ENCODE measurements around the gene FAIM.

DNA sequence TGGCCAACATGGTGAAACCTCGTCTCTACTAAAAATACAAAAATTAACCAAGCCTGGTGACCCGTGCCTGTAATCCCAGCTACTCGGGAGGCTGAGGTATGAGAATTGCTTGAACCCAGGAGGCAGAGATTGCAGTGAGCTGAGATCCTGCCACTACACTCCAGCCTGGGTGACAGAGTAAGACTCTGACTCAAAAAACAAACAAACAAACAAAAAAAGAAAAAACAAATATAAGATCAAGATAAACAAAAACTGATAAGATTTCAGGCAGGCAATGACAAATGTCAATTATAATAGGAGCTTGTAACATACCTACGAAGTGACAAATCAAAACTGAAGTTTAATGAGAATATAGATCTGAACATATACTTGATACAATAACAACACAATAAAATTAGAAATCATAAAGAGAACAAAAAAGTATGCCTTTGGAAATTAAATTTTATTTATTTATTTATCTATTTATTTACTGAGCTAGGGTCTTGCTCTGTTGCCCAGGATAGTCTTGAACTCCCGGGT, 70.4 kb downstream of the FAIM start:
- no peak for TF ChIP-seq ETV6 (CRISPR knock-in tag; IDR thresholded peaks at IDR 0.05)
- TF ChIP-seq, protein P1, sequence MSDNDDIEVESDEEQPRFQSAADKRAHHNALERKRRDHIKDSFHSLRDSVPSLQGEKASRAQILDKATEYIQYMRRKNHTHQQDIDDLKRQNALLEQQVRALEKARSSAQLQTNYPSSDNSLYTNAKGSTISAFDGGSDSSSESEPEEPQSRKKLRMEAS (CRISPR knock-in tag; IDR thresholded peaks at IDR 0.05) = no peak
- TF ChIP-seq JAZF1 (CRISPR knock-in tag; IDR thresholded peaks at IDR 0.05) = no peak

Measured in WTC11 (cell line).